Measurements from ENCODE around the gene LRGUK.
"Not testable (repeated sequence)": the region's sequence is repeated elsewhere in the genome, so short reads cannot be mapped to it uniquely, and the experiment has no call there.

The LRGUK gene

DNA sequence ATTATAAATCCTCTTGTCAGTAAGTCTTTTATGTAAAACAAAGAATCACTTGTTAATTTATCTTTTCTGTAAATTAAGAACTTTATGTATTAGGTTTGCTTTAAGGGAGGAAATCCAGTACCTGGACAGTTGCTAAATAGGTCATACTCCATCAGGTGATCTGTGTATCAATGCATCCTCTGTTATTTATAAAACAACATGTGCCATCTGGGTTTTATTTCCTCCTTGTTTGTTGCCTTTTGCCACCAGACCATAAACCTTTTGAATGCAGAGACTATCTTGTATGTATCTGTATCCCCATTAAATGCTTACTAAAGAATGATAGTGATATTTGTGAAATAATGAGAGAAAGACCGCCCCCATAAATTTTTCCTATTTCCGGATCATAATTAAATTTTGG, 119.6 kb downstream of the LRGUK start:
- no peak for DNase-seq (ENCODE audit: low spot score)

- no peak for DNase-seq (ENCODE audit: low spot score)
Measured at GRCh38 chr7:134248196-134248595, 121.1 kb downstream of the LRGUK start.

- no peak for DNase-seq (ENCODE audit: low spot score)
Measured at GRCh38 chr7:134254311-134254710, 127.2 kb downstream of the LRGUK start.

DNA sequence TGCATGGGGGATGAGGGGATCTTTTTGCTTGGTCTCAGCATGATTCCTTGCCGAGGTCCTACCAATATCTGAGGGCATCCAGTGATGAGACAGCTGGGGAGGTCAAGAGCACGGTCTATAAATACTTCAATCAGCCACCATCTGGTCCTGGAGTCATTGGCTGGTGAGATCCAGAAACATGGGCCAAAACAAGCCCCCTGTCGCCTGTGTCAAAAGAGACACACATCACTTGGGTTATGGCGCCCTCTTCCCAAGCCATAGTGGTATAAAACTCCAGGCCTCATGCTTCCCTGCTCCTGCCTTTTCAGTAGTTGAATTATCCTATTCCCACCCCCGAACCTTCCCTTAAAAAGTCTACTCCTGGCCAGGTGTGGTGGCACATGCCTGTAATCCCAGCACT, 128.7 kb downstream of the LRGUK start:
- DNase-seq (ENCODE audit: low spot score), result no peak

DNA sequence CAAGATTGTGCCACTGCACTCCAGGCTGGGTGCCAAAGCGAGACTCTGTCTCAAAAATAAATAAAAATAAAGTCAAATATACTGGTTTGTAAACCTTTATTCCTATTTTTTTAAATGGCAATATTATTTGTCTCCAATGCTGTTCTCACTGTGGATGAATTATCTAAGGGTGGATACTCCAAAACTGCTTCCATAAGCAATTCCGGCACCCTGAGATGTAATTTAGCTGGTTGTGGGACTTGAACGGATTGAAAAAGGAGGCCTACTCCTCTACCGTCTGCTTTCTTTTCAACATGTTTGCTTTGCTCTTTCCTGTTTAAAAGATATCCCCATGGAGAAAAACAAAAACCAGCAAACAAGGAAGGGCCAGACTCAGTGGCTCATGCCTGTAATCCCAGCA, 135.2 kb downstream of the LRGUK start:
- DNase-seq (ENCODE audit: low spot score), result no peak

- DNase-seq (ENCODE audit: low spot score), result no peak
Measured at GRCh38 chr7:134276951-134277350, 149.8 kb downstream of the LRGUK start.

- DNase-seq (ENCODE audit: low spot score), result no peak
Measured at GRCh38 chr7:134278502-134279153, 151.5 kb downstream of the LRGUK start.

DNA sequence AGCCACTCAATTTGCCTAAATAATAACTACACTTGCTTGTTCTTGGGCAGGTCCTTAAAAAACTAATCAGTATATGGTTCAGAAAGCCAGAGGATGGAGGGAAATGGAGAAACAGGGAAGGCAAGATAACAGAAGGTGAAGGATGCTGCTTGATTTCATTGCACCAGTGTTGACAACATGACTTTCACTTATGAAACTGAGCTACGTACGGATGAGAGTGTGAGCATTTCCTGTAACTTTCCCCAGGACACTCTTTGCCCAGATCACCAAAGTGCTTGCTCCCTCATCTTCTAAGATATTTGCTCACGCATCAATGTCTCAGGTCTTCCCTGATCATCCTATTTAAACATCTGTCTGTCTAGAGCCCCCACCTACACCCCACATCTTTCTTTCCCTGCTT, 152.2 kb downstream of the LRGUK start:
- no peak for DNase-seq (ENCODE audit: low spot score)

- no peak for DNase-seq (ENCODE audit: low spot score)
Measured at GRCh38 chr7:134279898-134280297, 152.8 kb downstream of the LRGUK start.

DNA sequence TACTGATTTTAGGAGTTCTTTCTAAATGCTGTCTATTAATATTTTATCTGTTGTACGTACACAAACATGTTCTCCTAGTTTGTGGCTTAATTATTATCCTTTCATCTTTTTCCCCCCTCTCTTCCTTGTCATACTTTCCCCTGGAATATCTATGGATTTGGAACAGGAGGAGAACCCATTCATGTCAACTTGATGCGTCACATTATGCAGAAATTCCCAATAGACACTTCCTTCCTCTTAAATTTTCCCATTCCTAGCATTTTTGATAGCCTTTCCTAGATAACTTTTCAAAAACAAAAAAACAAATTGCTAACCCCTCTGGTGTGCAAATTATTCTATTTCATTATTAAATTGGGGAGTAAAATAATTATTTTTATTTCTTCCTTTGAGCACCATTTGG, 153.4 kb downstream of the LRGUK start:
- no peak for DNase-seq (ENCODE audit: low spot score)

DNA sequence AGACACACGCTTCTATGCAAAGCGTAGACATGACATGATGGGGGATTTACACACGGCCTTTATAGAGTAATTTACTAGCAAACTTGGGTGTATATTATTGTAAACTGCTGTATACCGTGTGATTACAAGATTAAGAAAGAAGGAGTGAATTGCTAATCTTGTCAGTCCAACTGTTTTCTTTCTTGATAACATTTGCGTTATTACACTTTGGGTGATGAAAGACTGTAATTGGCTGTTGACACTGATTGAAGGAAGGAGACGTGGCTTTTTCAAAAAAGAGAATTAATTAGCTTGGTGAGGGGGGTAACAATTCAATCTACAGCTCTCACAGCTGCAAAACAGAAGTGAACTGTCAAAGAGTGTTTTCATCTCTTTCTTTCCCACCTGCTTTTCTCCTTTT, 156.9 kb downstream of the LRGUK start:
- no peak for DNase-seq (ENCODE audit: low spot score)

DNA sequence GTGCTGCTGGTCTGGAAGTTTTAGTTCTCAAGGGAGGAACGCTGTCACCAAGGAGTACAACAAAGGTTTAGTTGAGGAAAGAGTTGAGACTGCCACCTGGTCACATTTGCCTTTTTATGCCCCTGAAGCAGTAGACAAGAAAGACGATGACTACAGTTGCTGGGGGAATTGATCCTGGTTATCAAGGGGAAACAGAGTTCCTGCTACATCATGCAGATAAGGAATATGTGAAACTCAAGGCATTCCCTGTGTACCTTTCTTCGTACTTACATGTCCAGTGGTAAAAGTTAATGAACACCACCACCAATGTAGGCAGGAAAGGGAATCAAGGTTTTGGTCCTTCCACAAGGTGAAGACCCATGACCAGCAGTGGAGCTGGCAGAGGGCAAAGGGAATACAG, 157.8 kb downstream of the LRGUK start:
- no peak for DNase-seq (ENCODE audit: low spot score)

- DNase-seq (ENCODE audit: low spot score), result no peak
Measured at GRCh38 chr7:134287916-134288659, 160.9 kb downstream of the LRGUK start.

- DNase-seq (ENCODE audit: low spot score), result no peak
Measured at GRCh38 chr7:134289423-134289822, 162.3 kb downstream of the LRGUK start.

DNA sequence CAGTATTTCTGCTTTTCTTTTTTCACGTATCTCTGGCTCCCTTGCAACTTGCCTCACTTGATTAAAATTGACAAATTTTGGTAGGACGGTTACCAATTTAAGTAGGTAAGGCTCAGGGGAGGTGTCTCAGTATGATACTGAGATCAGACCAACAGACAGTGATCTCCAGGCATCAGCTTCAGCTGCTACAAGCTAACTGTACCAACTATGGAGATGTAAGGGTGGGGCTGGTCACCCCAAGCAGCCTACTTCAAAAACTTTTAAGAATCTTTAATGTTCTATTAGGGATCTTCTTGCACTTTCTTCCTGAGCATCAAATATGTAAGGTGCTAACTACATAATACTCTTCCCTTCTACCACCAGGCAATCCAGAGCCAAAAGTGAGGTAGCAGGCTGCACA, 162.7 kb downstream of the LRGUK start:
- no peak for DNase-seq (ENCODE audit: low spot score)

- no peak for DNase-seq (ENCODE audit: low spot score)
Measured at GRCh38 chr7:134290286-134290685, 163.1 kb downstream of the LRGUK start.

- DNase-seq (ENCODE audit: low spot score), result no peak
Measured at GRCh38 chr7:134293002-134293740, 166.0 kb downstream of the LRGUK start.

GRCh38 chr7:134295982-134296381, 168.8 kb downstream of the LRGUK start:
- not testable (repeated sequence) for DNase-seq (ENCODE audit: low spot score)

DNA sequence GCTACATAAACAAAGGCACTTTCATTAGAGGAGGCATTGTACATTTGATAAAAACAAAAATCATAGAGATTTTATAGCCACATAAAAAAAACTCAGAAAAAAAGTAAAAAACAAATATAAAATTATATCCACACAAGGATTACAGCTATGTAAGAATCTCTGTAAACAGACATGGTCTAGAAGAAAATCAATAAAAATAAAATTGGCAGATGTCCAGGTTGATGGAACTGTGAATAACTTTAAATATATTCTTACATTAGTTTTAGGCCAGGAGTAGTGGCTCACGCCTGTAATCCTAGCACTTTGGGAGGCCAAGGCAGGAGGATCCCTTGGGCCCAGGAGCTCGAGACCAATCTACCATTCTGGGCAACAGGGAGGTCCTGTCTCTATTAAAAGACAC, 170.3 kb downstream of the LRGUK start:
- DNase-seq (ENCODE audit: low spot score), result no peak

- DNase-seq (ENCODE audit: low spot score), result no peak
Measured at GRCh38 chr7:134298902-134299683, 172.0 kb downstream of the LRGUK start.

DNA sequence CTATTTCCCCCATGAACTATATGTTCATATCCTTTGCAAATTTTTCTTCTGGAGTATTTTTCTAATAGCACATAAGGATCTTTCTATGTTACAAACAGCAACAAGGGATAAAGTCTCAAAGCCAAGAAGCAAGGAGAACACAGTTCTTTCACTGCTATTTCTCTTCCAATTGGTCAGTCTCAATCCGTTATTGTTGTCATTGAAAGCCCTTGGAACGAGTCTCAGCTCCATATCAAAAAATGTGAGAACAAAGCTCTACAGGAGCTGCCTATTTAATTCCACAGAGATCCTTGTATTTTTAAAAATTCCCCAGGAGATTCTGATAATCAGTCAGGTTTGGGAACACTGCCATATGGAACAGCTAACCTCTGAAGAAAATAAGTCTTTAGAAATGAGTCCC, 173.8 kb downstream of the LRGUK start:
- no peak for DNase-seq (ENCODE audit: low spot score)

GRCh38 chr7:134301592-134301991, 174.5 kb downstream of the LRGUK start:
- no peak for DNase-seq (ENCODE audit: low spot score)

Measured in activated CD4-positive, alpha-beta T cell treated with anti-CD3 and anti-CD28 coated beads, Interleukin-2, Interleukin-4, amounts not matched to agents 100 ng/mL and 50 ng/mL, durations not matched to agents 16 hours and 8 hours (primary cell).